KOPT-K1 (cell line): ENCODE results near the gene PIGW.

ENCODE experiments used
- H3K27ac ChIP-seq: fragments of 200-600 bp; sonication (generic); 2 replicates; pipeline ENCODE4 v1.5.1; 2016; ENCODE audit warnings: antibody characterized with exemption, mild to moderate bottlenecking, low read depth, low read length; ENCODE audit not compliant: poor library complexity, severe bottlenecking
- H3K36me3 ChIP-seq: fragments of 200-600 bp; sonication (generic); 2 replicates; pipeline ENCODE4 v1.5.1; 2017; ENCODE audit warnings: antibody characterized with exemption, mild to moderate bottlenecking, low read length, moderate library complexity; ENCODE audit not compliant: insufficient read depth
- H3K9me3 ChIP-seq: fragments of 200-600 bp; sonication (generic); 2 replicates; pipeline ENCODE4 v1.5.1; 2017; ENCODE audit warnings: antibody characterized with exemption, low read length, mild to moderate bottlenecking; ENCODE audit not compliant: insufficient read depth, poor library complexity, severe bottlenecking

PIGW gene, protein sequence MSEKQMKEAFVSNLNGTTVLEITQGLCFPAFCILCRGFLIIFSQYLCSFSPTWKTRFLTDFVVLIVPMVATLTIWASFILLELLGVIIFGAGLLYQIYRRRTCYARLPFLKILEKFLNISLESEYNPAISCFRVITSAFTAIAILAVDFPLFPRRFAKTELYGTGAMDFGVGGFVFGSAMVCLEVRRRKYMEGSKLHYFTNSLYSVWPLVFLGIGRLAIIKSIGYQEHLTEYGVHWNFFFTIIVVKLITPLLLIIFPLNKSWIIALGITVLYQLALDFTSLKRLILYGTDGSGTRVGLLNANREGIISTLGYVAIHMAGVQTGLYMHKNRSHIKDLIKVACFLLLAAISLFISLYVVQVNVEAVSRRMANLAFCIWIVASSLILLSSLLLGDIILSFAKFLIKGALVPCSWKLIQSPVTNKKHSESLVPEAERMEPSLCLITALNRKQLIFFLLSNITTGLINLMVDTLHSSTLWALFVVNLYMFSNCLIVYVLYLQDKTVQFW

DNA sequence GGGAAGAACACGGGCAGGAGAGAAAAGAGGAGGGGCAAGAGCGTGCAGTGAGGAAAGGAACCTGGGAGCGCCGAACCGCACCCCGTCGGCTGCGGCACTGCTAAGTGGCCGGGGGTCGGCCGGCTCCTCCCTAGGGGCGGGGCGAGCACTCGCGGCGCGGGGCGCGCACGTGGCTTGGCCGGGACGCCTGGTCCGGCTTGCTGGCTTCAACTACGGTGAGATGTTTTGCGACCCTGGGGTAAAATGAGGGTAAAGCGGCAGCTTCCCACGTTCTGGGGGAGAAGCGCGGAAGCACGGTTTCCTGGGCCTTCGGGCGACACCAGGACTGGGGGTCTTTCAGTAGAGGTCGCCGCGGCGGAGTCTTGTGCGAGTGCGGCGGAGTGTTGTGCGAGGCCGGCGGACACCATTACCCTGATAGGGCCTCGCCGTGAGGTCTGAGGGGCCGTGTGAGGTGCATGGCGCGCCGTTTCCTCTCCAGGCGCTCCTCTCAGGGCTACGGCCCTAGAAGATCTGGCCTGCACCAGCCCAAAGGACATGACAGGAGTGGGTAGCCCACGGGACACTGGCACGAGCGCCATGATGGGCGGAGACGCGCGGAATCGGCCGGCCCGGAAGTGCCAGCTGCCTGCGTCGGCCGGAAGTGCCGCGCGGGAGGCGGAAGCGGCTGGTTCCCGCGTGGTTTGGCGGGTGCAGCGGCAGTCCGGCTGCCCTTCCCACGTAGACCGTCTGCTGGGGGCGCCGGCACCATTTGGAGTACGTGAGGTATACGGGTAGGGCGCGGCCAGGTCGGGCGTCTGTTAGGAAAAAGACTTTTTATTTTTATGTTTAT is at the start of gene PIGW, which contains the start of gene MYO19:
TSS of gene PIGW (plus strand) at position 148 of the 829 bp plus-strand sequence. CDS start 2,115 bp downstream, outside the sequence.
TSS of gene MYO19 (minus strand) at position 29 of the 829 bp plus-strand sequence. CDS start 2,330 bp downstream, outside the sequence.
- peaks cover 53% of the 10 kb centered on the region for H3K36me3 ChIP-seq

DNA sequence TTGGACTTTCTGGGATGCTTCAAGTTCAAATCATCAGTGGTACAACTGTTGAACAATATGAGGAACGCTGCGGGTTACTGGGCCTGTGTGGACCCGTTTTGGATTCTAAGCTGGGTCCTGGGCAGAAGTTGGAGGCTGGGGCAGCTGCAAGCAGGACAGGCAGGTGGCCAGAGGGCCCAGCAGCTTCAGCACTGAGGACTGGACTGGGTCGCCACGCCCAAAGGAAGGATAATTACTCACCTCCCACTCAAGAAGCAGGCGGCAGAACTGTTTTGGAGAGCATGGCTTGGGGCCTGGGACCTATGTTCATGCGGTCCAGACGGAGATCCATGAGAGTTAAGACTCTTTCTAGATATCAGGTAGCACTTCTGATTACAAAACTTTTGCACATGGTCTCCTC is 49.8 kb upstream of the PIGW start:
- no peak overlapping the region for H3K27ac ChIP-seq
- H3K9me3 ChIP-seq = no peaks in the 10 kb centered on the region
- peaks cover 15% of the 10 kb centered on the region for H3K36me3 ChIP-seq

More for the DNA sequence above, at the start of gene PIGW, which contains the start of gene MYO19:
- no peaks in the 10 kb centered on the region for H3K9me3 ChIP-seq
- H3K27ac ChIP-seq = peak within 1 kb of the TSS; percentile 95

DNA sequence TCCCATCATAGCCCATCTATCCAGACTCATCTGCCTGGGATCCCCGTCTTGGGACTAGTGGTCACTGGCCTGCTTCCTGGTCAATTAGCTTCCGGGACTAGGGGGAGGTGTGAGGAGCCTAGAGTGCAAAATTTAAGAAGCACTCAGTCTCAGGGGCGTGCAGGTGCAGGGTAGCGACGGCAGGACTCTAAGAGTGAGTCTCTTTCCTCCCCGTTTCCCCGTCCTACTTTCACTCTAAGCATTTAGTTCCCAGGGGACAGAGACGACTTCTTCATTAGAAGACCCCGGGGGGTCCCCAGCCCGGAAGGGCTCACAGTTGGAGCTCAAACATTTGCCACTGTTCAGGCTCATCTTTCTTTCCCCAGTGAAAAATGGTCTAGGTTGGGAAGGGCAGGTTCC is 49.0 kb upstream of the PIGW start:
- Histone ChIP-seq H3K36me3 (peaks cover 19% of the 10 kb centered on the region), H3K9me3 (no peaks in the 10 kb centered on the region), H3K27ac (peak overlapping the region; percentile 71)

DNA sequence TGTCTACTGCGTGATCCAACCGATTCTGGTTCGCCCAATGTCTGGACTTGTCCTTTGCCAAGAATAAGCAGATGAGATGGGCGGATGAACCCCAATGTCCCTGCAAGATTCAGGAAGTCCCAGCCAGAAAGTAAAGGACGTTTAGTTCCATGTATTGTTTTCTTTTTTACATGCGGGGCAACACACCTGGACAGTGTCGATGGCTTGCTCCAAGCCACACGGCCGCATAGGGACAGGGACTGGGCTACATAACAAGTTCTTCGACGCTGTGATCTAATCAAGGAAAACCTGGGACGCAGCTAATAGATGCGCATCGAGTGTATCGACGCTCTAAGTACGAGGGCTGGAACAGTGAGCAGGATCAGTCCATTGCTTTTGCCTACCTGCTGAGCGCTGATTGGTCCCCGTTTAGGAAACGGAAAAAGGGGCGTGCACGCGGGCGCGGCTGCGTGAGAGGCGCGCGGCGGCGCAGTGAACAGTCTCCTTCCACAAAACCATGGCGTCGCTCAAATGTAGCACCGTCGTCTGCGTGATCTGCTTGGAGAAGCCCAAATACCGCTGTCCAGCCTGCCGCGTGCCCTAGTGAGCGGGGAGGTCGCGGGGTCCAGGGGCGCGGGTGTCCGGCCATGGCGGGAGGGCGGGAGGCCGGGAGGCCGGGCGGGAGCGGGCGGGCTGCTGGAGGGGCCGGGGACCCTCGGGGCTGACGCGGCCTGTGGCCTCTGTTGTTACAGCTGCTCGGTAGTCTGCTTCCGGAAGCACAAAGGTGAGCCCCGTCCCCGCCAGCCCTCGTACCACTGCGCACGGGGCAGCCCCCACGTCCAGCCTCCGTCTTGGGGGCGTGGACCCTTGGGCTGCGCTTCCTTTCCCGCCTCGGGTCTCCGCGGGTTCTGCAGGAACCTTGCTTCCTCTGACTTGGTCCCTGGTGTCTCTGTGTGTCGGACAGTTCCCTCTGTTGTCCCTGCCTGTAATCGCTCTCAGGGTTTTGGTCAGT is 48.3 kb upstream of the PIGW start, which contains the start of gene ZNHIT3:
TSS of gene ZNHIT3 (plus strand) at position 478 of the 991 bp plus-strand sequence. CDS start at position 497, 19 bp downstream.
- Histone ChIP-seq H3K9me3 (no peaks in the 10 kb centered on the region), H3K27ac (peak within 1 kb of the TSS; percentile 71), H3K36me3 (peaks cover 25% of the 10 kb centered on the region)

DNA sequence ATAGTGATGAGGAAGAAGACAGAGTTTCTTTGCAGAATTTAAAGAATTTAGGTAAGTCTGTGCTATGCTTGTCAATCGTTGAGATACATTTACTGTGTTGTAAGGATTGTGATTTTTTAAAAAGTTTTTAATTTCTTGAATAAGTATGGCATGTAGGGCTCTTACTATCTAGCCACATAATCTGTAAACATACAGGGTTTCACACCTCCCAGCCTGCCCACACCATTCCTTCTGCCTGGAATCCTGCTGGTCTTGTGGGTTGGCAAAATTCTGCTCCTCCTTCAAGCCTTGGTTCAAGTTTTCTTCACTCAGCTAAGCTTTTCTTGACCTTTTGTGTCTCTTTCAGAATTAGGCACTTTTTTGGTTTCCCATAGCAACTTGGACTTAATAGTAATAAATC is 40.8 kb upstream of the PIGW start:
- Histone ChIP-seq H3K9me3 (no peaks in the 10 kb centered on the region), H3K27ac (no peak overlapping the region), H3K36me3 (peaks cover 96% of the 10 kb centered on the region)

DNA sequence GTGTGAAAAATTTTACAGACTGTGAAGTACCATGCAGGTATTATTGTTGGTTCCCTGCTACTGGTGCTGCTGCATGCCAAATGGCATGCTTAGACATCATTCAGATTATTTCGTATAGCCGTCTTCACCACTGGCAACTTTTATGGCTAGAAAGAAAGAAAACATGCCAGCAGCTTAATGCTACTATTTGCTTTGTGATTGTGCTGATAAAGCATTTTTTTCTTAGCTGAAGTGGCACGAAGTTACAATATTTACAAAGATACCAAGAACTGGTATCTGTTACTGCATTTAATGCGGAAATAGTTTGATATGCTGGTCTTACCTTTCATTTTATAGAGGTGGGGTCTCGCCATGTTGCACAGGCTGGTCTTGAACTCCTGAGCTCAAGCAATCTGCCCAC is 40.1 kb upstream of the PIGW start:
- Histone ChIP-seq H3K36me3 (peaks cover 95% of the 10 kb centered on the region), H3K9me3 (no peaks in the 10 kb centered on the region), H3K27ac (no peak overlapping the region)

DNA sequence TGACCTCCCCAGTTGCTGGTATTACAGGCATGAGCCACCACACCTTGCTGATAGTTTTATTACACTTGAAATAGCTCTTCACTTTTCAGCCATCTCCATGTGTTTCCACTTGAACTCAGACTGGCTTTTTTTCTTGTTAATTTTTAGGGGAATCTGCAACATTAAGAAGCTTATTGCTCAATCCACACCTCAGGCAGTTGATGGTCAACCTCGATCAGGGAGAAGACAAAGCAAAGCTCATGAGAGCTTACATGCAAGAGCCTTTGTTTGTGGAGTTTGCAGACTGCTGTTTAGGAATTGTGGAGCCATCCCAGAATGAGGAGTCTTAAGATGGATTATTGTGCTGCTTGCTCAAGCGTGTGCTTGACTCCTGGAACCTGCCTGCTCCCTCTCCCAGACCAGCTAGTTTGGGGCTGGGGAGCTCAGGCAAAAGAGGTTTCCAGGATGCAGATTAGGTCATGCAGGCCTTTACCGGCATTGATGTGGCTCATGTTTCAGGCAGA is 39.7 kb upstream of the PIGW start:
- Histone ChIP-seq H3K27ac (no peak overlapping the region), H3K36me3 (peaks cover 95% of the 10 kb centered on the region), H3K9me3 (no peaks in the 10 kb centered on the region)

DNA sequence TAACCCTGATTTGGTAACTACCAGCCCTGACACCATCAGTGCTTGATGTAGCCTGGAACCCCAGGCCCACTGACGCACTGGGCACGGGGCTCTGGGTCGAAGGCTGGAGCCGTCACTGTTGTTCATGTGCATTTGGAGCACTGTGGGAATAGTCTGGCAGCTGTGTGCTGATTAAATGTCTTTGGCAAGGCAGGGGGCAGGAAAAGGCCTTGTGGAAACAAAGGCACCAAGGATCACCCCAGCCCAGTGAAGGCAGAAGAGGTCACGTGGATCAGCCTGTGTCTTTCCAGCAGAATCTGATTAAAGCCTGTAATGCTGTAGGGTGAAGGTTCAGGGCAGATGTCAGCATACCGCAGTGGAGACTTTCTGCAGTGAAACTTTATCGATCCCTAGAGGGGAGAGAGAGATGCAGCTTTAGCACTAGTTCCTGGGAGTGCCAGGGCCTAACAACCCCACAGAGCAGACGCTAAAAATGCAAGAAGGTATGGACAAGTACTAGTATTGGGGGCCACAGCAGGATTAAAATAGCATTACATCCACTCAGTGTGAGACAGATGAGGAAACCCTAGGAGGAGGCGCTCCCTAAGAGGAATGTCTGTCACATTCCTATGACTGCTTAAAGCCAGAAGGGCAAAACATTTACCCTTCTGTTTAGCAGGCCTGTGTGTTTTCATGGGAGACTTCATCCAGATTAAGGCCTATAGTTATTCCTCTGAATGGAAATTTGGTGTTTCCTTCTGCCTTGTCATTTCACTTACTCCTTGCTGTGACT is 38.6 kb upstream of the PIGW start:
- peaks cover 99% of the 10 kb centered on the region for H3K36me3 ChIP-seq
- no peak overlapping the region for H3K27ac ChIP-seq
- H3K9me3 ChIP-seq = no peaks in the 10 kb centered on the region

DNA sequence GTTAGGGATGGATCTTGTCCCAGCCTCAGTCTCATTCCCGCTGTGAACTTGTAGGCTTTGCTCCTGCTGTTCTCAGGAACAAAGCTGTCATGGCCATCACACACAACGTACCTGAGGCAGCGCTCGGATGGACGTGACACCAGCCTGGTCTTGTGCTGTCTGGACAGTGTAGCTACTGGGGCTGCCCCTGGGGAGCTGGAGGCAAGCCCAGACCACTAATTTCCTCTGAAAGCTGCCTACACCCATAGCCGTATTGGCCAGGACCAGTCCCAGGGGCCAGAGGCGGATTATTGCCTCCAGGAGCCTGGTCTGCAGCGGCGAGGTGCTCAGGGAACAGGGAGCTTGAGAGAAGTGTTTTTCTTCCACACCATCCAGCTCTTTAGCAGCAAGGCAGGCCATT is 36.6 kb upstream of the PIGW start:
- Histone ChIP-seq H3K36me3 (peaks cover 99% of the 10 kb centered on the region), H3K27ac (no peak overlapping the region)

DNA sequence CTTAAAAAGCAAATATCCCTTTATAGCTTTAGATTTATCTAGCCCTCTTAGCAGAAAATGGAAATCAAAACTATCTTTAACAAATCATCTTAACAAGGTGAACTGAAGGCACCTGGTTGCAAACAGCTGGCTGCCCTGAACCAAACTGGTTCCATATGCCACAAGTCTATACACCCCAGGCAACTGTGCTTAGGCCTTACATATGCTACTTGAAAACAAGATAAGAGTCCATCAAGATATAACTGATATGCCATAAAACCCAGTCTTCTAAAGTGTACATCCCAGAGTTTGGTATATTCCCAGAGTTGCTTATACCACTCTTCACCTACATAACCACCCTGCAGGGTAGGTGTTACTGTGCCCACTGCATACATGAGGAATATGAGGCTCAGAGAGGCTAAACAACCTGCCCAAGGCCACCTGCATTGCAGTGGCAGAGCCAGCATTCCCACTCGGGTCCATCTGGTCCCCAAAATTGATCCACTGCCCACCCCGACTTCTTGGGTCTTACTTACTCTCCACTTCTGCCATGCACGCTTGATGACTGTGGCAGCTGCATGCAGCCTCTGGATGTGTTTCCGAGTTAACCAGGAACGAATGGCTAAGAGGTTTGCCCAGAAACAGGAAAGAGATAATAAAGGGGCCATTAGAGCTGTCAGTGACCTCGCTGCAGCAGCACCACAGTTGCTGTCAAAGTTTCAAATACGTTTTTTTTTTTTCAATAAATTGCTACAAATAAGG is 36.1 kb upstream of the PIGW start:
- Histone ChIP-seq H3K27ac (no peak overlapping the region), H3K36me3 (peaks cover 99% of the 10 kb centered on the region), H3K9me3 (no peaks in the 10 kb centered on the region)

More for the DNA sequence above, 36.6 kb upstream of the PIGW start:
- no peaks in the 10 kb centered on the region for H3K9me3 ChIP-seq

DNA sequence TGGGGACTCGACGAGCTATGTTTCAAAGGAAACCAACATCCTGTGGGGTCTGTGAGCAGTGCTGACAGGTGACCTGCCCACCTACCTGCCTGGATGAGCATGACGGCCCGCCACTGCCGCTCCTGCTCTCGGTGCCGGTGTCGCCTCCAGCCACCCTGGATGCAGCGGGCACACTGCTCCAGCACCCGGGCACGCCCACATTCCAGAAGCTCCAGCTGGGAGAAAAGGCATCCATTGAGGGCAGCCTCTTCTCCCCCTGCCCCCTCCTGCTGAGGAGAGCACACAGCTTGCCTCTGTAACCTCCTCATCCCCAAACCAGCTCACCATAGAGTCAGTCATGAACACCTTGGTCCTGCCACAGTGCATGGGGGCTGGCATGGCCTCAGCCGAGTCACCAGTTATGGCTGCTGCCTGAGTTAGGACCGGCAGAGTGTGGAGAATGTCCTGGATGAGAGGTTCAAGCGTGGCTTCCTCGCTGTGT is 34.0 kb upstream of the PIGW start:
- H3K36me3 ChIP-seq = peaks cover 98% of the 10 kb centered on the region
- H3K27ac ChIP-seq = no peak overlapping the region
- no peaks in the 10 kb centered on the region for H3K9me3 ChIP-seq

DNA sequence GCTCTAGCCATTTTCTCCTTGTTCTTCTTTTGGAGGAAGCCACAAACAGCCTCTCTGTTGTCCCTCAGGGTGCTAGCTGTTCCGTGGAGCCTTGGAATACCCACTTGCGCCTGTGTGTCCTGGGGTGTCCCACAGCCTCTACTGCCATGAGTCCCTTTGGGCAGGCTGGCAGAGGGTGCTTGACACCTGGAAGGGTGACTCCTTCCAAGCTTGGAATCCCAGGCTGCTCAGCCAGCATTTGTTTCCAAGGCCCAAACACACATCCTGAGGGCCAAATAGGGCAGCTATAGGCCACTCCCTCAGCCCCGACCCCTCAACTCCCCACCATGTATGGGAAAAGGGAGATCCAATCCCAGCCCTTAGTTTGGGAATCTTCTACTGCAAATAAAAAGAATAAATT is 33.4 kb upstream of the PIGW start:
- H3K27ac ChIP-seq = no peak overlapping the region

DNA sequence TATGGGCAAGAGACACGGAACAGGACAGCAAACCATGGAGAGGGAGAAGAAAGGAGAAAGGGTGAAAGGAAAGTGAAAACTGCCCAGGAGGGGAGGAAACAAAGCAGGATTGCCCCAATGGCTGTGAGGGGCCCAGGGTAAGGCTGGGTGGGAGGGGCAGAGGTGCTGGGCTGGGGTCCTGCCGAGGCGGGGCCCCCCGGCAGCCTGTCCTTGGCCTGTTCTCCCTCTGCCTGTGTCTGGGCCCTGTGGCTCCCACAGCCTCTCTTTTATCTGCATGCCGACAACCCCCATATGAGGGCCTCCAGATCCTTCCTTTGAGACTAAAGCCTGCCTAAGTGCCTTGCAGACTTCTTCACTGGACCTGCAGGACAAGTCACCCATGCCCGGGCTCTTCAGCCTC is 32.8 kb upstream of the PIGW start:
- H3K9me3 ChIP-seq = no peaks in the 10 kb centered on the region
- no peak overlapping the region for H3K27ac ChIP-seq
- peaks cover 98% of the 10 kb centered on the region for H3K36me3 ChIP-seq

More for the DNA sequence above, 33.4 kb upstream of the PIGW start:
- H3K9me3 ChIP-seq = no peaks in the 10 kb centered on the region
- H3K36me3 ChIP-seq = peaks cover 98% of the 10 kb centered on the region
